Measurements from ENCODE around the gene PRADC1. TPM values are rescaled to one million over a fixed set of nuclear protein-coding genes. Genes with fewer than 3 reads are reported as not detected.
"Not testable (repeated sequence)": the region's sequence is repeated elsewhere in the genome, so short reads cannot be mapped to it uniquely, and the experiment has no call there.

PRADC1 gene
- total RNA-seq, 2 donors from 2014 or later: 16.8 to 23.5 TPM

GRCh38 chr2:73214120-73215035 lies 18.7 kb downstream of the PRADC1 start, which contains the start of gene SMYD5:
Gene SMYD5 (plus strand): TSS chr2:73214245. CDS start chr2:73214267, 22 bp downstream.
- intact Hi-C loops (cut with DNase I): no loop called here
- peak; percentile 96 for DNase-seq (ENCODE audit: low spot score)

- peak; percentile 93 for DNase-seq (ENCODE audit: low spot score)
- intact Hi-C loops (cut with DNase I): no loop called here
Measured at GRCh38 chr2:73212448-73213176, 20.4 kb downstream of the PRADC1 start.

DNA sequence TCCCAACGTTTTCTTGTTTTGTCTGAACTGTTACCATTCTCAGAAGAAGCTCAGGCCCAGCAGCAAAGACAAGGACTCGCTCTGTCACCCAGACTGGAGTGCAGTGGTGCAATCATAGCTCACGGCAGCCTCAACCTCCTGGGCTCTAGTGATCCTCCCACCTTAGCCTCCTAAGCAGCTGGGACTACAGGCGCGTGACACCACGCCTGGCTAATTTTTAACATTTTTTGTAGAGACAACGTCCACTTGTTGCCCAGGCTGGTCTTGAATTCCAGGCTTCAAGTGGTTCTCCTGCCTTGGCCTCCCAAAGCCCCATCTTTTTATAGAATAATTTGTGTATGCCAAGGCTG lies 21.0 kb downstream of the PRADC1 start:
- intact Hi-C loops (cut with DNase I): no loop called here
- DNase-seq (ENCODE audit: low spot score): peak; percentile 34

DNA sequence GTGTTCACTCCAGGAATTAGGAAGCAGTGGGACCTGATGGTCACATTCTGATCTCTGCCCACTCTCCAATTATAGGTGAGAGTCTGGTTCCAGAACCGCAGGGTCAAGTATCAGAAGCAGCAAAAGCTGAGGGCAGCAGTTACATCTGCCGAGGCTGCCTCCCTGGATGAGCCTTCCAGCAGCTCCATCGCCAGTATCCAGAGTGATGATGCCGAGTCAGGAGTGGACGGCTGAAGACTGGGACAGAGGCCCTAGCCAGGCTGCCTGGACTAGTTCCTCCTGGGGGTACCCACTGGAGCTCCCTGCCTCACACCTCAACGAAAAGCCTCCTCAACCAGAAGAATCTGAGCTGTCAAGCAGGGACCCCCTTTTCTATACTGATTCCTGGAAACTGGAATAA lies 22.3 kb downstream of the PRADC1 start:
- intact Hi-C loops (cut with DNase I): no loop called here
- DNase-seq (ENCODE audit: low spot score): peak; percentile 70

GRCh38 chr2:73210019-73210418 lies 23.0 kb downstream of the PRADC1 start:
- intact Hi-C loops (cut with DNase I): no loop called here
- DNase-seq (ENCODE audit: low spot score): peak; percentile 10

DNA sequence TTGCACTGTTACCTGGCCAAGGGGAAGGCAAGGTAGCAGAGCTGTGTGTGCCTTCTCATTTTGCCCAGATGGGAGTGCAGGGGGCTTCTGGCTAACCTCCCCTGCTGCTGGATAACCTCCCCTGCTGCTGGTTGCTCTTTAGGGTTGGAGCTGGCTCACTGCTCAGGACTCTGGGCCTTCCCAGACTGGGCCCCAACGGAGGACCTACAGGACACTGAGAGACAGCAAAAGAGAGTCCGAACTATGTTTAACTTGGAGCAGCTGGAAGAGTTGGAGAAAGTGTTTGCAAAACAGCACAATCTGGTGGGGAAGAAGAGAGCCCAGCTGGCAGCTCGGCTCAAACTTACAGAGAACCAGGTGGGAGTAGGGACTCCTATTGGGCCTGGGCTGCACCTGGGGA lies 24.8 kb downstream of the PRADC1 start:
- intact Hi-C loops (cut with DNase I): no loop called here
- DNase-seq (ENCODE audit: low spot score): peak; percentile 30

GRCh38 chr2:73205611-73206010 lies 27.4 kb downstream of the PRADC1 start:
- intact Hi-C loops (cut with DNase I): no loop called here
- DNase-seq (ENCODE audit: low spot score): peak; percentile 2

DNA sequence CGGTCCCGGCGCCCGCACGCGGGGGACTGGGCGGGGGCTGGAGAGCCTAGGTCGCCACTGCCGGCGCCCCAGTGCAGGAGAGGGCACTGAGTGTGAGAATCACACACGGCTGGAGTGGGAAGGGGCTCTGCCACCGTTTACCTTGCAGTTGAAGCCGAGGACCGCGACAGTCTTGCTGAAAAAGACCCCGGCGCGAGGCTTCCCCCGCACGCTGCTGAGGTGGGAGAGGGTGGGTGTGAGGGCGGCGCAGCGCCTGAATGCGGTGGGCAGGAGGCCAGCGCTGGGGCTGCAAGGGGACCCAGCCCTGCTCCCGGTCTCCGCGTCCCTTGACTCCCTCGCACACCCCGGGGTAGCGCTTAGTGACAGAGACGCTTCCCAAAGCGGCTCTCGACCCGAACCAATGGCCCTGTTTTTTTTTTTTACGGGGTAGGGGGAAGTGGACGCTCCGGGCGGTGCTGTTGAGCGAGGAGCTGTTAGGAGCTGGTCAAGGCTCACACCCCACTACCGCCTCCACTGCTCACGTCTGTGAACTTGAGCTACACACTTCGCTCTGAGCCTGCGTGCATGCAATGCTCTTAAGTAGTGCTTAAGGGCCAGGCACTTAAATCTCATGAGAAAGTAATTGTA lies 29.9 kb downstream of the PRADC1 start:
- no peak for DNase-seq (ENCODE audit: low spot score)
- intact Hi-C loops (cut with DNase I): no loop called here

GRCh38 chr2:73202156-73203054 lies 30.6 kb downstream of the PRADC1 start, which contains the start of gene NOTO:
Gene NOTO (plus strand): TSS chr2:73202574. CDS start chr2:73202667, 93 bp downstream.
- intact Hi-C loops (cut with DNase I): no loop called here
- no peak for DNase-seq (ENCODE audit: low spot score)

- intact Hi-C loops (cut with DNase I); DNase-seq (ENCODE audit: low spot score): not testable (repeated sequence)
Measured at GRCh38 chr2:73200281-73200680, 32.8 kb downstream of the PRADC1 start.

DNA sequence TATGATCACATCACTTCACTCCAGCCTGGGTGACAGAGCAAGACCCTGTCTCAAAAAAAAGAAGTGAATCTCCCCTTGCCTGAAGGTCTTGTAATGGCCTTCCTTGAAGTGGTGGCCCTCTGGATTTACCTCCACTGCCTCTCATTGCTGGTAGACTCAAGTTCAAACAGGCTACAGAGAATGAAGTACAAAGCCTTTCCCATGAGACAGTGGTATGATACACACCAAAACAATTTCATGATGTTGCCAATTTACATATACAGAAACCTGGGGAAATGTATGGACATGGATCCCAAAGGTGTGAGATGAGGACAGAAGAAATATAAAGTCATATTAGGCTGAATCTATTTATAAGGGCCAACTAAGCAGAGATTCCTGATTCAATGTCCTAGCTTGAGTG lies 35.5 kb downstream of the PRADC1 start:
- no peak for DNase-seq (ENCODE audit: low spot score)
- intact Hi-C loops (cut with DNase I): no loop called here

- intact Hi-C loops (cut with DNase I): no loop called here
- DNase-seq (ENCODE audit: low spot score): no peak
Measured at GRCh38 chr2:73187549-73187948, 45.5 kb downstream of the PRADC1 start.

DNA sequence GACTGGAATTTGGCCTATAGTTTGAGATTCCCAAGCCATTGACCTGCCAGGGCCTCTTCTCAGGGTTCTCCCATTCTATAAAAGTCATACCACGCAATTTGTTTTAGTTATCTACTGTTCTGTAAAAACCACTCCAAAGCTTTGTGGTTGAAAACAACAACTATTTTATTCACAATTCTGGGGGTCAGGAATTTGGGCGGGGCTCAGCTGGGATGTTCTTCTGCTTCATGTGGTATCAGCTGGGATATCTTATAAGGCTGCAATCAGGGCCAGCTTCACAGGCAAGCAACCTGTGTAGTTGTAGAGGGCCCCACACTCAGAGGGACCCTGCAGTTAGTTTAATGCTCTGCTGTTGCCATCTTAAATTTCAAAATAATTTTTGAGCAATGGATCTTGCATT lies 47.1 kb downstream of the PRADC1 start:
- no peak for DNase-seq (ENCODE audit: low spot score)
- intact Hi-C loops (cut with DNase I): no loop called here

Other genes starting within 250 kb of the PRADC1 start
- gene SFXN5, start 161.5 kb downstream of the PRADC1 start, total RNA-seq: 10 to 100 TPM; 10.3 to 10.9 TPM
- 10 to 100 TPM; 29.3 to 39.2 TPM for gene RAB11FIP5, start 120.3 kb downstream of the PRADC1 start, total RNA-seq
- gene NOTO, start 30.7 kb downstream of the PRADC1 start, total RNA-seq: not detected
- 10 to 100 TPM; 17.1 to 20.8 TPM for gene SMYD5, start 19.0 kb downstream of the PRADC1 start, total RNA-seq
- gene CCT7, start 1.1 kb upstream of the PRADC1 start, total RNA-seq: 100 to 1,000 TPM; 190 to 234 TPM
- 1 to 10 TPM; 1.4 to 1.8 TPM for gene FBXO41, start 51.2 kb upstream of the PRADC1 start, total RNA-seq
- gene EGR4, start 60.3 kb upstream of the PRADC1 start, total RNA-seq: not detected
- gene ALMS1, start 152.6 kb upstream of the PRADC1 start, total RNA-seq: 10 to 100 TPM; 21.2 to 21.4 TPM

Data from posterior vena cava (tissue), 2 donors.